ENCODE measurements around the gene LTC4S.

DNA sequence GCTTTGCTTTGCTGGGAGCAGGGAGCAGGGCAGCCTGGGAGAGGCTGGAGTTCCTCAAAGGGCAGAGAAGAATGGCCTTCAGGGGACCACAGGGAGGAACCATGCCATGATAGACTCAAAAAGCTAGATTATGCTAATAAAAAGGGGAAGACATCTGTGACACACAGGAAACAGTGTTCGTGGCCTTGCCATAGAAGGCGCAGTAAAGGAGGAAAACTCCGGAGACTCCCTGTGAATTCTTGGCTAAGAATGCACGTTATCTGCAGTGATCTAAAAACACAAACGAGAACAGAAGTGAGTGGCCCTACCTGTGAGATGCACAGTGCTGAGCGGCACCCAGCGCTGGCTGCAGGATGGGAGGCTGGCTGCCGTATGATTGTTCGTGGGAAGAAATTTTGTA, 15.9 kb upstream of the LTC4S start:
- no peak for TF ChIP-seq POLR2AphosphoS5 (IDR thresholded peaks at IDR 0.05)
- TF ChIP-seq, protein P1, sequence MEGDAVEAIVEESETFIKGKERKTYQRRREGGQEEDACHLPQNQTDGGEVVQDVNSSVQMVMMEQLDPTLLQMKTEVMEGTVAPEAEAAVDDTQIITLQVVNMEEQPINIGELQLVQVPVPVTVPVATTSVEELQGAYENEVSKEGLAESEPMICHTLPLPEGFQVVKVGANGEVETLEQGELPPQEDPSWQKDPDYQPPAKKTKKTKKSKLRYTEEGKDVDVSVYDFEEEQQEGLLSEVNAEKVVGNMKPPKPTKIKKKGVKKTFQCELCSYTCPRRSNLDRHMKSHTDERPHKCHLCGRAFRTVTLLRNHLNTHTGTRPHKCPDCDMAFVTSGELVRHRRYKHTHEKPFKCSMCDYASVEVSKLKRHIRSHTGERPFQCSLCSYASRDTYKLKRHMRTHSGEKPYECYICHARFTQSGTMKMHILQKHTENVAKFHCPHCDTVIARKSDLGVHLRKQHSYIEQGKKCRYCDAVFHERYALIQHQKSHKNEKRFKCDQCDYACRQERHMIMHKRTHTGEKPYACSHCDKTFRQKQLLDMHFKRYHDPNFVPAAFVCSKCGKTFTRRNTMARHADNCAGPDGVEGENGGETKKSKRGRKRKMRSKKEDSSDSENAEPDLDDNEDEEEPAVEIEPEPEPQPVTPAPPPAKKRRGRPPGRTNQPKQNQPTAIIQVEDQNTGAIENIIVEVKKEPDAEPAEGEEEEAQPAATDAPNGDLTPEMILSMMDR (IDR thresholded peaks at IDR 0.05; ENCODE audit: poor library complexity, severe bottlenecking) = no peak
- TF ChIP-seq EZH2 (IDR thresholded peaks at IDR 0.05; ENCODE audit: borderline replicate concordance, insufficient read depth, low read length, poor library complexity, severe bottlenecking) = no peak
- no peak for TF ChIP-seq RAD21 (conservative IDR thresholded peaks at IDR 0.05)
- TF ChIP-seq MXI1 (conservative IDR thresholded peaks at IDR 0.05; ENCODE audit: poor library complexity, severe bottlenecking) = no peak
- TF ChIP-seq EP300 (conservative IDR thresholded peaks at IDR 0.05; ENCODE audit: poor library complexity, severe bottlenecking) = no peak
- no peak for TF ChIP-seq REST (IDR thresholded peaks at IDR 0.05; ENCODE audit: borderline replicate concordance)

All from neural cell (in vitro differentiated cells).